Smooth muscle cell (in vitro differentiated cells): ENCODE measurements around the gene DCAF12. TPM values are rescaled to one million over a fixed set of nuclear protein-coding genes. Genes with fewer than 3 reads are reported as not detected.

Source experiments
- DNase-seq: peaks from one replicate; lab custom pipeline; 2025; ENCODE audit not compliant: unreplicated experiment; lab: John Stamatoyannopoulos, UW
- H2AFZ ChIP-seq: fragments of 200-600 bp; sonication (generic); 2 replicates; pipeline ENCODE4 v1.6.0; 2016; ENCODE audit warnings: antibody characterized with exemption, low read depth, mild to moderate bottlenecking
- H3F3A ChIP-seq: fragments of 200-600 bp; sonication (generic); 2 replicates; pipeline ENCODE4 v1.6.0; 2017; ENCODE audit warnings: antibody characterized with exemption, low read depth
- H3K27ac ChIP-seq: fragments of 200-600 bp; sonication (generic); 2 replicates; pipeline ENCODE4 v1.5.1; 2016; ENCODE audit warnings: low read depth, mild to moderate bottlenecking
- H3K27me3 ChIP-seq: fragments of 200-600 bp; sonication (generic); 2 replicates; pipeline ENCODE4 v1.6.1; 2016; ENCODE audit warnings: low read depth, mild to moderate bottlenecking
- H3K36me3 ChIP-seq: fragments of 200-600 bp; sonication (generic); 2 replicates; pipeline ENCODE4 v1.5.1; 2016; ENCODE audit warnings: low read depth
- H3K4me1 ChIP-seq: fragments of 200-600 bp; sonication (generic); 2 replicates; pipeline ENCODE4 v1.5.1; 2016; ENCODE audit warnings: low read depth
- H3K4me2 ChIP-seq: fragments of 200-600 bp; sonication (generic); 2 replicates; pipeline ENCODE4 v1.6.0; 2016; ENCODE audit warnings: mild to moderate bottlenecking
- H3K4me3 ChIP-seq: fragments of 200-600 bp; sonication (generic); 2 replicates; pipeline ENCODE4 v1.5.1; 2016; ENCODE audit warnings: mild to moderate bottlenecking
- H3K79me2 ChIP-seq: fragments of 200-600 bp; sonication (generic); 2 replicates; pipeline ENCODE4 v1.6.0; 2016; ENCODE audit warnings: low read depth, mild to moderate bottlenecking
- H3K9ac ChIP-seq: fragments of 200-600 bp; sonication (generic); 2 replicates; pipeline ENCODE4 v1.6.0; 2016; ENCODE audit warnings: low read depth
- H3K9me3 ChIP-seq: fragments of 200-600 bp; sonication (generic); replicated peaks from 2 replicates; pipeline ENCODE4 v1.5.1; 2016; ENCODE audit warnings: low read depth
- H4K20me1 ChIP-seq: fragments of 200-600 bp; sonication (generic); 2 replicates; pipeline ENCODE4 v1.6.0; 2016; ENCODE audit warnings: low read depth
- WGBS: methylation state at CpG from one replicate; pipeline ENCODE4 v1.1.7; 2016; ENCODE audit warnings: low lambda C conversion rate; 5-methylcytosine and 5-hydroxymethylcytosine counted together
- polyA plus RNA-seq: library from polyadenylated mRNA; unstranded; fragments of >200 nt; fragmentation: Nextera tagmentation; extraction: Ambion mirVana; gene quantifications from 2 replicates; pipeline ENCODE4 v1.2.1, GENCODE V29; 2016
- total RNA-seq: library from RNA; depleted of rRNA; stranded (reverse); fragments of >200 nt; gene quantifications from 2 replicates; pipeline ENCODE4 v1.2.3, GENCODE V29; 2014
- TF ChIP-seq, protein P1 (sequence below): fragments of 200-600 bp; sonication (generic); IDR thresholded peaks from 2 replicates; pipeline ENCODE4 v1.5.1; 2017; ENCODE audit warnings: borderline replicate concordance, mild to moderate bottlenecking, antibody characterized with exemption; ENCODE audit not compliant: insufficient read depth, poor library complexity, severe bottlenecking

Gene DCAF12
- total and polyA plus RNA-seq, 2 experiments from 2014 or later: 16.1 to 23.4 TPM

DNA sequence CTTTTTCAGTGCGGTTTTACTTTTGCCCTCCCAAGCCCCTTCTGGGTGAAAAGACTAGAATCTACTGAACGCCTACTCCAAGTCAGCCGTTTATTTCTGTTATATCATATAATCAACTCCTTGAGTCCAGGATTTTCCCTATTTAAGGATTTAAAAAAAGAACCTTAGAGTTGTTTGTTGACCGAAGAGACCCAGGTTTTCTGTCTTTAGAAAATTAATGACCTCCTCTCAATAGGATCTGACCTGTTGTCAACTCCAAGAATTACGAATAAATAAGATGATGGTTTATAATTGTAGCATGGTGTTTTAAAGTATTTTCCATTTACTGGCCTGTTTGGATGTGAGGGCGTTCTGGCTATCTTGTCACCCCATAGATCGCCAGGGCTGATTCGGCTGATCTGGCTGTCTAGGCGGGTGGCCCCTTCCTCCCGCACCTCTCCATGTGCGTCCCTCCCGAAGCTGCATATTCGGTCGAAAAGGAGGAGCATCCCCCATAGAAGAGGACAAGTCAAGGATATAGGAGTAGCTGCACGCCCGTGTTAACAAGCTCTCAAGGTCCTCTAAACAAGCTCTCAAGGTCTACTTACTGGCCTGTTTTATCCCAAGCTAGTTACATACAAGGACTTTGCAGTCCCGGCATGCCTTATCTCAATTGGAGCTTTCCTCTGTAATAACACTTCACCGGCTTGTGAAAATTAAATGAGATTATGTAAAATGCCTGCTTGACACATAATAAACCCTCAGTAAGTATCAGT is 76.7 kb downstream of the DCAF12 start:
- TF ChIP-seq, protein P1, sequence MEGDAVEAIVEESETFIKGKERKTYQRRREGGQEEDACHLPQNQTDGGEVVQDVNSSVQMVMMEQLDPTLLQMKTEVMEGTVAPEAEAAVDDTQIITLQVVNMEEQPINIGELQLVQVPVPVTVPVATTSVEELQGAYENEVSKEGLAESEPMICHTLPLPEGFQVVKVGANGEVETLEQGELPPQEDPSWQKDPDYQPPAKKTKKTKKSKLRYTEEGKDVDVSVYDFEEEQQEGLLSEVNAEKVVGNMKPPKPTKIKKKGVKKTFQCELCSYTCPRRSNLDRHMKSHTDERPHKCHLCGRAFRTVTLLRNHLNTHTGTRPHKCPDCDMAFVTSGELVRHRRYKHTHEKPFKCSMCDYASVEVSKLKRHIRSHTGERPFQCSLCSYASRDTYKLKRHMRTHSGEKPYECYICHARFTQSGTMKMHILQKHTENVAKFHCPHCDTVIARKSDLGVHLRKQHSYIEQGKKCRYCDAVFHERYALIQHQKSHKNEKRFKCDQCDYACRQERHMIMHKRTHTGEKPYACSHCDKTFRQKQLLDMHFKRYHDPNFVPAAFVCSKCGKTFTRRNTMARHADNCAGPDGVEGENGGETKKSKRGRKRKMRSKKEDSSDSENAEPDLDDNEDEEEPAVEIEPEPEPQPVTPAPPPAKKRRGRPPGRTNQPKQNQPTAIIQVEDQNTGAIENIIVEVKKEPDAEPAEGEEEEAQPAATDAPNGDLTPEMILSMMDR: no peak
- H3K27ac ChIP-seq: peak overlapping the region; percentile 96
- no peaks in the 10 kb centered on the region for H3F3A ChIP-seq
- H3K4me2 ChIP-seq: peak overlapping the region; percentile 89
- H2AFZ ChIP-seq: peak overlapping the region; percentile 98
- peaks cover 31% of the 10 kb centered on the region for H4K20me1 ChIP-seq
- peak overlapping the region; percentile 82 for H3K4me3 ChIP-seq
- H3K79me2 ChIP-seq: peaks cover 38% of the 10 kb centered on the region
- peak overlapping the region; percentile 98 for H3K9ac ChIP-seq
- WGBS: 44% methylated on average over 18 of the region's 18 CpGs
- DNase-seq: no peak
- H3K4me1 ChIP-seq: peaks cover 20% of the 10 kb centered on the region
- H3K27me3 ChIP-seq: no peaks in the 10 kb centered on the region
- no peaks in the 10 kb centered on the region for H3K9me3 ChIP-seq
- no peaks in the 10 kb centered on the region for H3K36me3 ChIP-seq

DNA sequence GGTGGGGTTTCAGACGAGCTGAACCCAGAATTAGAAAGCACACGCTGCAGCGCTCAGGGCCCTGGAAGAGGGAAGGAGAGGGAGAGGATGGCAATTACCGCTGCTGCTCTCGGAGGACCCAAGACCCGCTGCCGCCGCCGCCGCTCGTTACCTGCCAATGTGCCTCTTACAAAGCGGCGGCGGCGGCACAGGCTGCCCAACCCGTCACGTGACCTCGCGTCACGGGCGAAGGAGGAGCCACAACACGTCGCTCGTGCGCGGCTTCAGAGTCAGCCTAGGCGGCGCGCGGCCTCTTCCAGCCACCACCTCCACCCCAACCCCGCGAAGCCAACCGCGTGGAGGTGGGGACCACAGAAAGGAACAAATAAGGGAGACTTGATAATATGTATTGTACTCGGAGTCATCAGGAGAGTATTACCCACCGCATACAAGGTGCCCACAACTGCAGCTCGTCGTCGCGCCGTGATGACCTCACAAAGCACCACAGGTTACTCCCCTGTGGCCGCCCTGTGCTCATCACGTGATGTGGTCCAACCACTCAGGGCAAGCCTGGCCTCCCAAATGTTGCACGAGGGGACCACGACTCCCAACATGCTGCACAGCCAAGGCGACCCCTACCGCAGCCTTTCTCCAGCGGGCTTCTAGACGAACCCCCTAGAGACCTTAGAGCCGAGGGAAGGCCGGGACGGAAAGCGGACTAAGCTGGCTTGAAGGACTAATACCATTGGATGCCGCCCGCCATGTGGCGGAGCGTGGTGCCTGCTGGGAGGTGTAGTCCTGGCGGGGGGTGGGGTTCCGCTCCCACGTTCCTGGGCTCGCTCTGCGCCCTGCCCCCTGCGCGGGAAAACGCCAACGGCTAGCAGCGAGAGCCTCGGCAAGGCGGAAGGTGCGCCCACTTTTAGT is 77.5 kb downstream of the DCAF12 start, which contains the start of gene UBAP2:
UBAP2 (minus strand) TSS at position 161 of the 903 bp plus-strand sequence. CDS start 31,739 bp downstream, outside the sequence.
- WGBS: 1% methylated on average over 69 of the region's 70 CpGs

DNA sequence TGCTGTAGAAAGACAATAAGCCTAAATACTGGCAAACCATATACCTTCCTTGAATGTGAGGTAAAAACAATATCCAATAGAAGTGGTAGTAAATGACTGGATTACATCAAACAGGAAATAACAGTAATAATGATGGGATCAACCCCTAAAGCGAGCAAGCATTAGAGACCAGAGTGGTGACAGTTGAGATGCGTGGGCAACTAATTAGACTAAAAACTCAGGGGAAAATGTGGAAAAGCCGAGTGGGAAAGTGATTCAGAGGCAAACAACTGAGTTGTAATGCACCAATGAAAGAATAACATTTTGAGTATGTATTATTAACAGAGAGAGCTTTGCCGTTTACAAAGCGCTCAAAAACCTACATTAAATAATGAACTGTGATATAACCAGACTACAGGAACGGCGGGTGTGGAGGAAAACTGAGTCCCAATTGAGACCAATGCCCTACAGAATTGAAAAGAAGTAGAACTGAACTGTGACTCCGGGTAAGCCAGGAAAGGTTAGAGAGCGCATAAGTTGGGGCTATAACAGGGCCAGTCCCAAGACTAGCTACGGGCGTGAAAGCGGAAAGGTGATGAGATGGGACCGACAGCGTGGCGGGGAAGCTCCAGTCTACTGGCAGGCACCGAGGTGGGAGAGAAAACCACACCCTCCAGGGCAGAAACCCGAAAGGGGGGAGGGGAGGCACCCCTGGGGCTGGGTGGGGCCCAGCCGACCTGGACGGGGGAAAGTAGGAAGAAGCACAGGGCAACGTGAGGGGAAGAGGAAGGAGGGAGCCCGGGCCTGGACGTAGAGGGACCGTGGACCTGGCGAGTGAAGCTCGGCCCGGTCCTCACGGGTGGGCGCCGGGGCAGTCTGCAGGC is 78.4 kb downstream of the DCAF12 start:
- no peaks in the 10 kb centered on the region for H3K27me3 ChIP-seq
- peaks cover 55% of the 10 kb centered on the region for H3K79me2 ChIP-seq

More for the DNA sequence above, 77.5 kb downstream of the DCAF12 start, which contains the start of gene UBAP2:
- Histone ChIP-seq H3K4me2 (peak within 1 kb of the TSS; percentile 89), H3K9ac (peak within 1 kb of the TSS; percentile 98), H3K4me3 (peak within 1 kb of the TSS; percentile 82), H3K4me1 (peaks cover 20% of the 10 kb centered on the region), H2AFZ (peak within 1 kb of the TSS; percentile 98), H3K36me3 (no peaks in the 10 kb centered on the region), H3F3A (no peaks in the 10 kb centered on the region), H3K27me3 (no peaks in the 10 kb centered on the region), H3K9me3 (no peaks in the 10 kb centered on the region), H3K79me2 (peaks cover 46% of the 10 kb centered on the region), H4K20me1 (peaks cover 37% of the 10 kb centered on the region), H3K27ac (peak within 1 kb of the TSS; percentile 96)
- DNase-seq: peak; percentile 99
- TF ChIP-seq, protein P1: no peak

More for the DNA sequence above, 78.4 kb downstream of the DCAF12 start:
- DNase-seq: no peak
- Histone ChIP-seq H4K20me1 (peaks cover 46% of the 10 kb centered on the region), H3K9me3 (no peaks in the 10 kb centered on the region), H3K36me3 (no peaks in the 10 kb centered on the region), H3F3A (no peaks in the 10 kb centered on the region), H3K4me3 (peak overlapping the region; percentile 82), H2AFZ (peak overlapping the region; percentile 8), H3K4me1 (peaks cover 20% of the 10 kb centered on the region), H3K4me2 (peak overlapping the region; percentile 89), H3K9ac (peak overlapping the region; percentile 98), H3K27ac (peak overlapping the region; percentile 96)
- TF ChIP-seq, protein P1: no peak
- under 1% methylated on average over 26 of the region's 29 CpGs for WGBS
